Measurements from ENCODE around the gene ELMO2.

DNA sequence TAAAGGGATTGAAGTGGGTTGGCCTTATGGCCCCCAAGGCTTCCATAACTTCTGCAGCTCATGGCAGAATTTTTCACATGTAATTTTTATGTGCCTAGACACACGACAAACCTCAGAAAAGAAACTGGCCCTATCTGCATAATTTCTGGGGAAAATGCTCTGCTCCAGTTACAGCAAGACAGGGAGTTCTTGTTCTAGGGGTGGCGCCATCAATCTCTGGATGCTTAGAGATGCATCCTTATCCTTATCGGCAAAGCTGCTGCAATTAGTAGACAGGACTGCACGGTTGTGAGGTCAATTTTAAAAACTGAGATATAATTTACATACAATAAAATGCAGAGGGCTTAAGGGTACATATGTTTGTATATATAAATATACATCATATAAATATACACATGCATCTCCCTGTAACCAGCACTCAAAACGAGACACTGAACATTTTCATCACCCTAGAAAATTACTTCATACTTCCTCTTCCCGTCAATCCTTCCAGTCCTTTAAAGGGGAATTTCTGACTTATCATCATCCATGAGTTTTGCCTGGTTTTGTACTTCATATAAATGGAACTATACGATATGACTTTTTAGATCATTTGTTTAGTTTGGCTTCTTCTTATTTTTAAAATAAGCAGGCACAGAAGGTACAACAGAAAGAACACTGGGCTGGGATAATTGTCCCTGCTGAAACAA, 10.2 kb downstream of the ELMO2 start:
- TF ChIP-seq, protein P1, sequence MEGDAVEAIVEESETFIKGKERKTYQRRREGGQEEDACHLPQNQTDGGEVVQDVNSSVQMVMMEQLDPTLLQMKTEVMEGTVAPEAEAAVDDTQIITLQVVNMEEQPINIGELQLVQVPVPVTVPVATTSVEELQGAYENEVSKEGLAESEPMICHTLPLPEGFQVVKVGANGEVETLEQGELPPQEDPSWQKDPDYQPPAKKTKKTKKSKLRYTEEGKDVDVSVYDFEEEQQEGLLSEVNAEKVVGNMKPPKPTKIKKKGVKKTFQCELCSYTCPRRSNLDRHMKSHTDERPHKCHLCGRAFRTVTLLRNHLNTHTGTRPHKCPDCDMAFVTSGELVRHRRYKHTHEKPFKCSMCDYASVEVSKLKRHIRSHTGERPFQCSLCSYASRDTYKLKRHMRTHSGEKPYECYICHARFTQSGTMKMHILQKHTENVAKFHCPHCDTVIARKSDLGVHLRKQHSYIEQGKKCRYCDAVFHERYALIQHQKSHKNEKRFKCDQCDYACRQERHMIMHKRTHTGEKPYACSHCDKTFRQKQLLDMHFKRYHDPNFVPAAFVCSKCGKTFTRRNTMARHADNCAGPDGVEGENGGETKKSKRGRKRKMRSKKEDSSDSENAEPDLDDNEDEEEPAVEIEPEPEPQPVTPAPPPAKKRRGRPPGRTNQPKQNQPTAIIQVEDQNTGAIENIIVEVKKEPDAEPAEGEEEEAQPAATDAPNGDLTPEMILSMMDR (IDR thresholded peaks at IDR 0.05), result no peak
- TF ChIP-seq ZBTB21 (CRISPR knock-in tag; IDR thresholded peaks at IDR 0.05; ENCODE audit: borderline replicate concordance) (no peak), TCF7 (CRISPR knock-in tag; IDR thresholded peaks at IDR 0.05; ENCODE audit: low read depth) (no peak), ZNF232 (CRISPR knock-in tag; IDR thresholded peaks at IDR 0.05) (no peak), OVOL2 (CRISPR knock-in tag; IDR thresholded peaks at IDR 0.05; ENCODE audit: borderline replicate concordance) (no peak), ZNF416 (CRISPR knock-in tag; IDR thresholded peaks at IDR 0.05) (no peak), RELA (CRISPR knock-in tag; IDR thresholded peaks at IDR 0.05; ENCODE audit: borderline replicate concordance) (no peak)
- TF ChIP-seq, protein P2, sequence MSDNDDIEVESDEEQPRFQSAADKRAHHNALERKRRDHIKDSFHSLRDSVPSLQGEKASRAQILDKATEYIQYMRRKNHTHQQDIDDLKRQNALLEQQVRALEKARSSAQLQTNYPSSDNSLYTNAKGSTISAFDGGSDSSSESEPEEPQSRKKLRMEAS (CRISPR knock-in tag; IDR thresholded peaks at IDR 0.05), result no peak
- TF ChIP-seq, protein P3, sequence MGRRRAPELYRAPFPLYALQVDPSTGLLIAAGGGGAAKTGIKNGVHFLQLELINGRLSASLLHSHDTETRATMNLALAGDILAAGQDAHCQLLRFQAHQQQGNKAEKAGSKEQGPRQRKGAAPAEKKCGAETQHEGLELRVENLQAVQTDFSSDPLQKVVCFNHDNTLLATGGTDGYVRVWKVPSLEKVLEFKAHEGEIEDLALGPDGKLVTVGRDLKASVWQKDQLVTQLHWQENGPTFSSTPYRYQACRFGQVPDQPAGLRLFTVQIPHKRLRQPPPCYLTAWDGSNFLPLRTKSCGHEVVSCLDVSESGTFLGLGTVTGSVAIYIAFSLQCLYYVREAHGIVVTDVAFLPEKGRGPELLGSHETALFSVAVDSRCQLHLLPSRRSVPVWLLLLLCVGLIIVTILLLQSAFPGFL (CRISPR knock-in tag; IDR thresholded peaks at IDR 0.05; ENCODE audit: borderline replicate concordance), result no peak
- TF ChIP-seq, protein P4, sequence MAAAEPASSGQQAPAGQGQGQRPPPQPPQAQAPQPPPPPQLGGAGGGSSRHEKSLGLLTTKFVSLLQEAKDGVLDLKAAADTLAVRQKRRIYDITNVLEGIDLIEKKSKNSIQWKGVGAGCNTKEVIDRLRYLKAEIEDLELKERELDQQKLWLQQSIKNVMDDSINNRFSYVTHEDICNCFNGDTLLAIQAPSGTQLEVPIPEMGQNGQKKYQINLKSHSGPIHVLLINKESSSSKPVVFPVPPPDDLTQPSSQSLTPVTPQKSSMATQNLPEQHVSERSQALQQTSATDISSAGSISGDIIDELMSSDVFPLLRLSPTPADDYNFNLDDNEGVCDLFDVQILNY (CRISPR knock-in tag; IDR thresholded peaks at IDR 0.05), result no peak
- TF ChIP-seq, protein P5, sequence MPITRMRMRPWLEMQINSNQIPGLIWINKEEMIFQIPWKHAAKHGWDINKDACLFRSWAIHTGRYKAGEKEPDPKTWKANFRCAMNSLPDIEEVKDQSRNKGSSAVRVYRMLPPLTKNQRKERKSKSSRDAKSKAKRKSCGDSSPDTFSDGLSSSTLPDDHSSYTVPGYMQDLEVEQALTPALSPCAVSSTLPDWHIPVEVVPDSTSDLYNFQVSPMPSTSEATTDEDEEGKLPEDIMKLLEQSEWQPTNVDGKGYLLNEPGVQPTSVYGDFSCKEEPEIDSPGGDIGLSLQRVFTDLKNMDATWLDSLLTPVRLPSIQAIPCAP (CRISPR knock-in tag; IDR thresholded peaks at IDR 0.05), result no peak
- TF ChIP-seq, protein P6, sequence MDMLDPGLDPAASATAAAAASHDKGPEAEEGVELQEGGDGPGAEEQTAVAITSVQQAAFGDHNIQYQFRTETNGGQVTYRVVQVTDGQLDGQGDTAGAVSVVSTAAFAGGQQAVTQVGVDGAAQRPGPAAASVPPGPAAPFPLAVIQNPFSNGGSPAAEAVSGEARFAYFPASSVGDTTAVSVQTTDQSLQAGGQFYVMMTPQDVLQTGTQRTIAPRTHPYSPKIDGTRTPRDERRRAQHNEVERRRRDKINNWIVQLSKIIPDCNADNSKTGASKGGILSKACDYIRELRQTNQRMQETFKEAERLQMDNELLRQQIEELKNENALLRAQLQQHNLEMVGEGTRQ (CRISPR knock-in tag; IDR thresholded peaks at IDR 0.05), result no peak
